Left cardiac atrium (tissue), 4 donors: Measurements from ENCODE around the gene OVOL2. TPM values are rescaled to one million over a fixed set of nuclear protein-coding genes. Genes with fewer than 3 reads are reported as not detected.
A peak's percentile ranks its signal among the peaks of the same experiment; 100 is the strongest.
"Not testable (repeated sequence)": the region's sequence is repeated elsewhere in the genome, so short reads cannot be mapped to it uniquely, and the experiment has no call there.

Experiments
- ATAC-seq, 2 donors: fragments of 200-7000 bp; cut with Tn5 transposase; one replicate each; pipeline ENCODE4 v1.9.1; 2020; ENCODE audit warnings: mild to moderate bottlenecking in 2 of 2, moderate library complexity in 2 of 2
- DNase-seq: peaks from one replicate; pipeline ENCODE4 v3.0.0-alpha.2; 2020
- intact Hi-C, 2 donors: fragments of 100-400 bp; cut with DNase I; formaldehyde crosslinking; loops; one replicate each; pipeline versions ENCODE4 v1.14.1 to v1.15.1; 2022 to 2023
- long read RNA-seq: library from polyadenylated mRNA; unstranded; transcript quantifications from one replicate; pipeline ENCODE4 v2.0.0, GENCODE V29; 2021
- total RNA-seq, 2 donors: library from RNA; stranded (reverse); fragmentation: NEBNext Ultra II Directional; extraction: Animal tissue kit (Norgen Biotek cat#: 25700); gene quantifications; one replicate each; pipeline ENCODE4 v1.2.1, GENCODE V29; 2021
- donor health status: DM: no; HTN: yes; CAD: no.
- donor health status: DM: no; HTN: yes; CAD: no; lungs with severe emphysema.
- donor health status: DM: yes; HTN: yes; CAD: no.
- donor health status: Dilated cardiomyopathy.

Gene OVOL2
- not detected for total RNA-seq
- long read RNA-seq = 0 reads

GRCh38 chr20:18057101-18057993, at the start of gene OVOL2:
OVOL2 (minus strand) TSS chr20:18057916; CDS start chr20:18057634, 282 bp downstream.
- peak in 1 of 2 donors; percentile 19 for ATAC-seq
- intact Hi-C loops = no loop called here
- no peak for DNase-seq

GRCh38 chr20:18103497-18103896, 45.8 kb upstream of the OVOL2 start:
- ATAC-seq = no peak
- intact Hi-C loops = no loop called here
- no peak for DNase-seq

GRCh38 chr20:18101125-18101810, 43.6 kb upstream of the OVOL2 start:
- no peak for ATAC-seq
- intact Hi-C loops = no loop called here
- DNase-seq = no peak

GRCh38 chr20:18100569-18100968, 42.9 kb upstream of the OVOL2 start:
- intact Hi-C loops, DNase-seq, ATAC-seq: not testable (repeated sequence)

GRCh38 chr20:18094191-18094590, 36.5 kb upstream of the OVOL2 start:
- ATAC-seq = no peak
- no peak for DNase-seq
- intact Hi-C loops = no loop called here

- intact Hi-C loops = no loop called here
- ATAC-seq (no peak), DNase-seq (no peak)
Observed at GRCh38 chr20:18093388-18093787, 35.7 kb upstream of the OVOL2 start.

- intact Hi-C loops = no loop called here
- ATAC-seq = no peak
- no peak for DNase-seq
Observed at GRCh38 chr20:18092890-18093289, 35.2 kb upstream of the OVOL2 start.

GRCh38 chr20:18091623-18092022, 33.9 kb upstream of the OVOL2 start:
- no peak for DNase-seq
- ATAC-seq = peak in 1 of 2 donors; percentile 58
- intact Hi-C loops = no loop called here

GRCh38 chr20:18090477-18090876, 32.8 kb upstream of the OVOL2 start:
- no peak for ATAC-seq
- intact Hi-C loops = no loop called here
- no peak for DNase-seq

- intact Hi-C loops = no loop called here
- ATAC-seq (no peak), DNase-seq (no peak)
Observed at GRCh38 chr20:18090044-18090443, 32.3 kb upstream of the OVOL2 start.

- ATAC-seq, intact Hi-C loops, DNase-seq: not testable (repeated sequence)
Observed at GRCh38 chr20:18088841-18089240, 31.1 kb upstream of the OVOL2 start.

- intact Hi-C loops, ATAC-seq, DNase-seq: not testable (repeated sequence)
Observed at GRCh38 chr20:18088298-18088697, 30.6 kb upstream of the OVOL2 start.

GRCh38 chr20:18087054-18087453, 29.3 kb upstream of the OVOL2 start:
- intact Hi-C loops = no loop called here
- DNase-seq (no peak), ATAC-seq (no peak)

- ATAC-seq, intact Hi-C loops, DNase-seq: not testable (repeated sequence)
Observed at GRCh38 chr20:18080836-18081235, 23.1 kb upstream of the OVOL2 start.

- ATAC-seq (no peak), DNase-seq (no peak)
- intact Hi-C loops = no loop called here
Observed at GRCh38 chr20:18079756-18080353, 22.1 kb upstream of the OVOL2 start.

GRCh38 chr20:18077157-18077556, 19.4 kb upstream of the OVOL2 start:
- intact Hi-C loops = no loop called here
- DNase-seq (no peak), ATAC-seq (no peak)

- DNase-seq (no peak), ATAC-seq (no peak)
- intact Hi-C loops = no loop called here
Observed at GRCh38 chr20:18072532-18072931, 14.8 kb upstream of the OVOL2 start.

GRCh38 chr20:18066421-18067333, 9.0 kb upstream of the OVOL2 start:
- no peak for ATAC-seq
- DNase-seq = no peak
- intact Hi-C loops = no loop called here

- ATAC-seq = no peak
- DNase-seq = no peak
- intact Hi-C loops = no loop called here
Observed at GRCh38 chr20:18063676-18064075, 6.0 kb upstream of the OVOL2 start.
